NCI-H2227 (cell line): ENCODE results near the gene FAM181A.

Source experiments
- DNase-seq: peaks from one replicate; lab custom pipeline; 2025; ENCODE audit not compliant: unreplicated experiment; lab: John Stamatoyannopoulos, UW

The FAM181A gene

GRCh38 chr14:93928184-93929047 lies 1.3 kb downstream of the FAM181A start:
- no peak for DNase-seq

GRCh38 chr14:93929048-93929535 lies 1.9 kb downstream of the FAM181A start:
- DNase-seq = no peak

- DNase-seq = no peak
Observed at GRCh38 chr14:93929657-93930056, 2.5 kb downstream of the FAM181A start.

- no peak for DNase-seq
Observed at GRCh38 chr14:93930296-93930988, 3.3 kb downstream of the FAM181A start.

- DNase-seq = no peak
Observed at GRCh38 chr14:93930989-93931307, 3.8 kb downstream of the FAM181A start.

GRCh38 chr14:93932642-93933041 lies 5.5 kb downstream of the FAM181A start:
- no peak for DNase-seq

GRCh38 chr14:93935213-93935612 lies 8.1 kb downstream of the FAM181A start:
- DNase-seq = no peak

GRCh38 chr14:93936245-93936644 lies 9.1 kb downstream of the FAM181A start:
- peak; percentile 31 for DNase-seq

GRCh38 chr14:93936926-93937325 lies 9.8 kb downstream of the FAM181A start:
- DNase-seq = no peak

- DNase-seq = no peak
Observed at GRCh38 chr14:93937519-93937918, 10.4 kb downstream of the FAM181A start.

- DNase-seq = no peak
Observed at GRCh38 chr14:93938751-93939303, 11.7 kb downstream of the FAM181A start.

- peak; percentile 48 for DNase-seq
Observed at GRCh38 chr14:93939304-93940229, 12.4 kb downstream of the FAM181A start.

- DNase-seq = no peak
Observed at GRCh38 chr14:93940437-93940836, 13.3 kb downstream of the FAM181A start.

- peak; percentile 44 for DNase-seq
Observed at GRCh38 chr14:93941293-93941910, 14.3 kb downstream of the FAM181A start.

GRCh38 chr14:93943052-93943451 lies 15.9 kb downstream of the FAM181A start:
- DNase-seq = no peak

GRCh38 chr14:93943930-93944329 lies 16.8 kb downstream of the FAM181A start:
- no peak for DNase-seq

- no peak for DNase-seq
Observed at GRCh38 chr14:93944348-93945069, 17.4 kb downstream of the FAM181A start.

GRCh38 chr14:93945070-93945399 lies 17.9 kb downstream of the FAM181A start:
- DNase-seq = no peak

GRCh38 chr14:93946104-93946503 lies 19.0 kb downstream of the FAM181A start:
- no peak for DNase-seq

- no peak for DNase-seq
Observed at GRCh38 chr14:93946541-93947090, 19.5 kb downstream of the FAM181A start.
